ENCODE measurements around the gene IL4R. TPM values are rescaled to one million over a fixed set of nuclear protein-coding genes. Genes with fewer than 3 reads are reported as not detected.

The IL4R gene
- total RNA-seq, 4 donors from 2014 or later = 19.2 to 43.3 (median 39.3) TPM

- TF ChIP-seq POLR2A (IDR thresholded peaks at IDR 0.05) (no peak), CTCF (IDR thresholded peaks at IDR 0.05) (no peak), EP300 (IDR thresholded peaks at IDR 0.05) (no peak)
These were observed 15.6 kb upstream of the IL4R start for GRCh38 chr16:27298132-27298531.

GRCh38 chr16:27301236-27301861, 12.4 kb upstream of the IL4R start:
- no peaks in the 10 kb centered on the region for H3K4me1 ChIP-seq
- H3K4me3 ChIP-seq = no peak overlapping the region
- TF ChIP-seq POLR2A (IDR thresholded peaks at IDR 0.05) (no peak), EP300 (IDR thresholded peaks at IDR 0.05) (no peak), CTCF (IDR thresholded peaks at IDR 0.05) (no peak)
- H3K27ac ChIP-seq = no peak overlapping the region
- H3K27me3 ChIP-seq = no peaks in the 10 kb centered on the region
- no peaks in the 10 kb centered on the region for H3K9me3 ChIP-seq
- H3K36me3 ChIP-seq = no peaks in the 10 kb centered on the region
- no peak for DNase-seq (ENCODE audit: low spot score in 2 of 2)
- WGBS, 2 donors = 89% methylated on average over 3 of the region's 3 CpGs

More at GRCh38 chr16:27298132-27298531, 15.6 kb upstream of the IL4R start:
- DNase-seq (ENCODE audit: low spot score in 2 of 2) = no peak
- H3K27me3 ChIP-seq = no peaks in the 10 kb centered on the region
- no peak overlapping the region for H3K4me3 ChIP-seq
- WGBS, 2 donors = 93 to 96% methylated on average over 5 of the region's 5 CpGs
- H3K36me3 ChIP-seq = no peaks in the 10 kb centered on the region
- H3K9me3 ChIP-seq = no peaks in the 10 kb centered on the region
- H3K27ac ChIP-seq = no peak overlapping the region
- no peaks in the 10 kb centered on the region for H3K4me1 ChIP-seq

- TF ChIP-seq CTCF (IDR thresholded peaks at IDR 0.05) (no peak), EP300 (IDR thresholded peaks at IDR 0.05) (no peak), POLR2A (IDR thresholded peaks at IDR 0.05) (no peak)
- no peaks in the 10 kb centered on the region for H3K27me3 ChIP-seq
- H3K9me3 ChIP-seq = no peaks in the 10 kb centered on the region
- 85 to 89% methylated on average over 3 of the region's 3 CpGs for WGBS, 2 donors
- H3K4me1 ChIP-seq = no peaks in the 10 kb centered on the region
- H3K4me3 ChIP-seq = no peak overlapping the region
- no peak overlapping the region for H3K27ac ChIP-seq
- H3K36me3 ChIP-seq = no peaks in the 10 kb centered on the region
- DNase-seq (ENCODE audit: low spot score in 2 of 2) = no peak
These were observed 11.6 kb upstream of the IL4R start for GRCh38 chr16:27302126-27302525.

- TF ChIP-seq EP300 (IDR thresholded peaks at IDR 0.05) (no peak), POLR2A (IDR thresholded peaks at IDR 0.05) (no peak), CTCF (IDR thresholded peaks at IDR 0.05) (no peak)
- Histone ChIP-seq H3K4me3 (no peak overlapping the region), H3K9me3 (peaks cover 0 to 5% (median 0%) of the 10 kb centered on the region in 4 donors), H3K27ac (no peak overlapping the region), H3K4me1 (no peaks in the 10 kb centered on the region), H3K36me3 (no peaks in the 10 kb centered on the region), H3K27me3 (no peaks in the 10 kb centered on the region)
- WGBS, 2 donors = 79 to 83% methylated on average over 10 to 12 of the region's 12 CpGs
- DNase-seq (ENCODE audit: low spot score in 2 of 2) = no peak
These were observed 10.3 kb upstream of the IL4R start for GRCh38 chr16:27303256-27304100.

GRCh38 chr16:27304102-27304501, 9.7 kb upstream of the IL4R start:
- Histone ChIP-seq H3K9me3 (peaks cover 0 to 11% (median 0%) of the 10 kb centered on the region in 4 donors), H3K4me1 (no peaks in the 10 kb centered on the region), H3K27ac (no peak overlapping the region), H3K36me3 (no peaks in the 10 kb centered on the region), H3K4me3 (no peak overlapping the region), H3K27me3 (no peaks in the 10 kb centered on the region)
- WGBS, 2 donors = 58 to 72% methylated on average over 2 of the region's 2 CpGs
- TF ChIP-seq CTCF (IDR thresholded peaks at IDR 0.05) = no peak
- no peak for TF ChIP-seq POLR2A (IDR thresholded peaks at IDR 0.05)
- TF ChIP-seq EP300 (IDR thresholded peaks at IDR 0.05) = no peak
- no peak for DNase-seq (ENCODE audit: low spot score in 2 of 2)
